MM.1S (cell line): ENCODE results near the gene TNFRSF4.

Source experiments
- CTCF ChIP-seq: fragments of 300-600 bp; sonication (generic); IDR thresholded peaks from 2 replicates; pipeline ENCODE4 v1.5.1; 2016; ENCODE audit warnings: antibody characterized with exemption, low read length, mixed read lengths
- EZH2 ChIP-seq: fragments of 300-600 bp; sonication (generic); optimal IDR thresholded peaks from 2 replicates; pipeline ENCODE3; 2017; ENCODE audit warnings: low read depth, mild to moderate bottlenecking, antibody characterized with exemption, low read length, mixed read lengths
- EZH2phosphoT487 ChIP-seq: fragments of 300-600 bp; sonication (generic); IDR thresholded peaks from 2 replicates; pipeline ENCODE4 v1.6.1; 2018; ENCODE audit warnings: antibody characterized with exemption, low read length

- TF ChIP-seq CTCF (no peak), EZH2 (no peak), EZH2phosphoT487 (no peak)
Observed at GRCh38 chr1:1225238-1225845, 11.4 kb upstream of the TNFRSF4 start.
